Activated CD4-positive, alpha-beta T cell treated with anti-CD3 and anti-CD28 coated beads for 4 hours (primary cell): ENCODE results near the gene USP31.
"Not testable (repeated sequence)": the region's sequence is repeated elsewhere in the genome, so short reads cannot be mapped to it uniquely, and the experiment has no call there.

Experiments used
- DNase-seq, 2 donors: peaks; one replicate each; pipeline ENCODE4 v3.0.0-alpha.2; 2020

The USP31 gene

DNA sequence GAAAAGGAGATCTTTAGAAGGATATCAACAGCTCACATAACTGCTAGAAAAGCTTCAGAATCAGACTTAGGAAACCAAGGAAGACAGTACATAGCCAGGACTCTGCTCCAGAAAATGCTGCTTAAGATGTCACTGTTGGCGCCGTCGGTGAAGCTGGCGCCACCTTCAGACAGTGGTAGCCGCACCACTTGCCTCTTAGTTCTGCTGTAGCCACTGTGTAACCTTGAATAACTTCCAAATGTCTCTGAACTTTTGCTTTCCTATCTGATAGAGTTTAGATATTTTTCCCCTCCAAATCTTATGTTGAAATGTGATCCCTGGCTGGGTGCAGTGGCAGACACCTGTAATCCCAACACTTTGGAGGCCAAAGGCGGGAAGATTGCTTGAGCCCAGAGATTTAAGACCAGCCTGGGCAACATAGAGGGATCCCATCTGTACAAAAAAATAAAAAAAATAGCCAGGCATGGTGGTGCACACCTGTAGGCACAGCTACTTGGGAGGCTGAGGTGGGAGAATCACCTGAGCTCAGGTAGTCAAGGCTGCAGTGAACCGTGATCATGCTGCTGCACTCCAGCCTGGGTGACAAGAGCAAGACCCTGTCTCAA, 6.3 kb upstream of the USP31 start:
- DNase-seq = no peak

DNA sequence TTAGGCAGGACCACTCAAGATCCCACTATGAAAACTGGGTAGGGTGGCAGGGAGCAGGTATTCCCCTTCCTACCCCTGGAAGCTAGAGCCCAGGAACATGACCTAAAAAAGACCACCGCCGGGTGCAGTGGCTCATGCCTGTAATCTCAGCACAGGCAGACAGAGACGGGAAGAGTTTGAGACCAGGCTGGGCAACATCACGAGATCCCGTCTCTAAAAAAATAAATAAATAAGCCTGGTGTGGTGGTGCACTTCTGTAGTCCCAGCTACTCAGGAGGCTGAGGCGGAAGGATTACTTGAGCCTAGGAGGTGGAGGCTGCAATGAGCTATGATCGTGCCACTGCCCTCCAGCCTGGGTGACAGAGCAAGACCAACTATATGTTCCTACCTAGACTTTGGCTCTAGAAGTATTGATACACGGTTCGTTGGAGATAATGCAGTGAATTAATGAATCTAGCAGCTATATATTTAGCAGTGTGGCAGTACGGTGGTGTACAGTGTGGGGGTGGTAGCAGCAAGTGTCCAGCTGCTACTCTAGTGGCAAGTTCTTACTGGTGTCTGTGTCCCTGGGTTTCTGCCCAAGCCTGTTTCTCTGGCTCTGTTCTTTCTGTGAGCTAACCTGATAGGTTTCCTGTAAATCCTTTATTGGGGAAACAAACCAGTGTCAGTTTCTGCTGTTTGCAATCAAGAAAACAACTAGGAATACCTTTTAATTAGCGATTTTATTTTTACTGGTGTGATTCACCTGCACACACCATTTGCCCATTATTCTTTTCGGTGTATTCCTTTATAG, 3.3 kb upstream of the USP31 start:
- no peak for DNase-seq

DNA sequence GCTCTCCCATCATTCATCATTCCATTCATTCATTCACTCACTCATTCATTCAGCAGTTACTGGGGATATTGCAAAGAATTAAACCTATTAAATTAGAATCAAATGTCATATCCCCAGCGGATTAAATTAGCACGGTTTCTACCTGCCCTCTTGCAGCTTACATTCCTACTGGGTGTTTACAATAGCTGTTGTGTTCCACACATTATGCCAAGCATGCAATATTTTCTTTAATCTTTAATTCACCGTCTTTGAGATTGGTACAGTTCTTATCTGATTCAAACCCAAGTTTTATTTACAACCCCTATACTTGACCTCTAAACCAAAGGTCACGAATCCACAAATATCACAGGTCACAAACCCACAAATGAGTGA, 727 bp upstream of the USP31 start:
- DNase-seq = no peak

DNA sequence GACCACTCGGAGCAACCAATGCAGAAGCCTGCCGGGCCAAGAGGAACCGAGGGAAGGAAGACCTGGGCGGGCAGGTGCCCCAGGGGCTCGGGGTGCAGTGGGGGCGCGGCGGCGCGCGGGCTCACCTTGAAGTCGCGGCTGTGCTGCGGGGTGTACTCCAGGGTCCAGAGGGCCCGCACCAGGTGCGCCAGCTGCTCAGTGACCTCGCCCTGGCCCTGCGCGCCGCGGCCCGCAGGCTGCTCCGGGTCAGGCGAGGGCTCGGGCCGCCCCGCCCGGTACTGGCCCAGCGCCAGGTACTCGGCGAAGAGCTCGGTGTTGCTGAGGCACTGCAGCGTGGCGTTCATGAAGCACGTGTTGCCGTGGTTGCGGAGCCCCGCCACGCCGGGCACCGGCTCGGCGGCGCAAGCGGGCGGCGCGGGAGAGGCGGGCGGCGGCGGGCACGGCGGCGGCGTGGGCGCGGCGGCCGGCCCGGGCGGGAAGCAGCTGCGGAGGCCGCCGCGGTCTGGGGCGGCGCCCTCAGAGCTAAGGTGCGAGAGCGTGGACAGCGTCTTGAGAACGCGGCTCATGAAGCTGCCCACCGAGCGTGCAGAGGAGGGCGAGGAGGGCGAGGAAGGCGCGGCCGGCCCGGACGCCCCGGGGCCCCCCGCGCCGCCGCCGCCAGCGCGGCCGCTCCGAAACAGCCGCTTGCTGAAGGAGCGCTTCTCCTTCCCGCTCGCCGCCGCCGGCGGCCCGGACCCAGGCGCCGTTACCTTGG, 562 bp downstream of the USP31 start:
- peak; percentile 52 to 55 for DNase-seq

DNA sequence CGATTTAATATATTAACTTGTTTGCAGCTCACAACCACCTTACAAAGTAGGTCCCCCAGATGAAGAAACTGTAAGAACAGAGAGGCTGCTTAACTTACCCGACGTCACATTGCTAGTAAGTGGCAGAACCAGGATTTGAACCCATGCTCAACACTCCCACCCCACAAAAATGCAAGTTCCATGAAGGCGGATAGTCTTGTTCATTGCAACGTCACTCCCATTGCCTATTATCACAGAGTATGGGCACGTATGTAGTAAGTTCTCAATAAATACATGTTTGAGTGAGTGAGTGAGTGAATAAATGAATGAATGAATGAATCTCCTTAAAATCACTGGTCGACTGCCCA, 1.1 kb downstream of the USP31 start:
- no peak for DNase-seq

DNA sequence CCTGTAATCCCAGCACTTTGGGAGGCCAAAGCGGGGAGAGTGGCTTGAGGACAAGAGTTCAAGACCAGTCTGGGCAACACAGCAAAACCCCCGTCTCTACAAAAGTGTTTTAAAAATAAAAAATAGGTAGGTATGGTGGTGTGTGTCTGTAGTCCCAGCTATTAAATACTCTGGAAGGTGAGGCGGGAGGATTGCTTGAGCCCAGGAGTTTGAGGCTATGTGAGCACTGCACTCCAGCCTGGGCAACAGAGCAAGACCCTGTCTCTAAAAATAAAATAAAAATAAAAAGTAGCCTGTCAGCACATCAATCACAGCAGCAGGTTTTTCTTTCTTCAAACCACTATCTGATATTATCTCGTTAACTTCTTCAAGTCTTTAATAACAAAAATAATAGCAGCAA, 1.6 kb downstream of the USP31 start:
- DNase-seq = no peak

DNA sequence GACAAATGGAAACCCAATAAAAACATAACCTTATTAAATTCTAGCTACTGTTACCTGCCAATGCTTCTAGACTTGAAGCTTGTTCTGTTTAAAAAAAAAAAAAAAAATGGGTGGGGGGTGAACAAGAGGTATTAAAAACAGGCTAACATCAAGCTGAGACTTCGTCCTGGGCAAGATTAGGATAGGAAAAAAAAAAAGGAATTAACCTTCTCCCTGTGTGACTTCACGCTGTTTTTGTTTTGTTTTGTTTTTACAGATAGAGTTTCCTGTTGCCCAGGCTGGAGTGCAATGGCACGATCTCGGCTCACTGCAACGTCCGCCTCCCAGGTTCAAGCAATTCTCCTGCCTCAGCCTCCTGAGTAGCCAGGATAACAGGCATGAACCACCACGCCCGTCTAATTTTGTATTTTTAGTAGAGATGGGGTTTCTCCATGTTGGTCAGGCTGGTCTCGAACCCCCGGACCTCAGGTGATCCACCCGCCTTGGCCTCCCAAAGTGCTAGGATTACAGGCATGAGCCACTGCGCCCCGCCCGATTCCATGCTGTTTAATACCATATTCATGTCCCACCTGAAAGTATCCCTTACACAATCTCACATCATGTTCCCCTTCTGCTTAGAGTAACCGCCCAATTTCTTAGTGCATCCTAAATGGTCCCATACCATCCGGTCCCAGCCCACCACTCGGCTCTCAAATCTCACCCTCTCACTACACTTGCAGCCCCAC, 2.2 kb downstream of the USP31 start:
- no peak for DNase-seq

DNA sequence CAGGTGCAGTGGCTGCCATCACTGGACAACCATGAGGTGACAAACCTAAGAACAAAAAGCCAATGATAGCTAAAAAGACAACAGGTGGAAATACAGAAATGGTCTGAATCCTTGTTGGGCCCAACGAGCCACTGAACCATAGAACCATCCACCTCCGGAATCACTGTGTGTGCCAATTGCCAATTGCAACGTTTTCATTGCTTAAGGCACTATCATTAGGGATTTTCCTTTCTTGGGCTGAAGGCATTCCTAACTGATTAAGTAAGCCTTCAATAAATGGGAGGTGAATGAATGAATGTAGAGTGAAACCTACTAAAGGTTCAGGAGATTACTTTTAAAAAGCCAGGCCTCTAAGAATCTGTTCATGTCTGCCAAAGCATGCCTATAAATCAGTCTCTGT, 3.6 kb downstream of the USP31 start:
- DNase-seq = no peak

DNA sequence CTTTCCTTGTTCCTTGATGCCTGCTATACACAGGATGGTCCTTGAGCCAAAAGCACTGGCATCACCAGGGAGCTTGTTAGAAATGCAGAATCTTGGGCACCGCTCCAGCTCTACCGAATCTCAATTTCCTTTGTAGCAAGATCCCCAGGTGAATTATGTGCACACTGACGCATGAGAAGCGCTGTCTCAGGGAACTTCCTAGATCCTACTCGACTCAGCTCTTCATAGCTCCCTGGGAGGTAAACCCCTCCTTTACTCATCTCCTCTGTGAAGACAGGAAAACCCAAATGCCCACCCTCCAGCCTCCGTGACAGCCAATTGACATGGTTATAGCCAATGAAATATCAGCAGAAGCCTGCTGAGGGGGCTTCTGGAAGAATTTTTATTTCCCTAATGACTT, 4.1 kb downstream of the USP31 start:
- DNase-seq = no peak

DNA sequence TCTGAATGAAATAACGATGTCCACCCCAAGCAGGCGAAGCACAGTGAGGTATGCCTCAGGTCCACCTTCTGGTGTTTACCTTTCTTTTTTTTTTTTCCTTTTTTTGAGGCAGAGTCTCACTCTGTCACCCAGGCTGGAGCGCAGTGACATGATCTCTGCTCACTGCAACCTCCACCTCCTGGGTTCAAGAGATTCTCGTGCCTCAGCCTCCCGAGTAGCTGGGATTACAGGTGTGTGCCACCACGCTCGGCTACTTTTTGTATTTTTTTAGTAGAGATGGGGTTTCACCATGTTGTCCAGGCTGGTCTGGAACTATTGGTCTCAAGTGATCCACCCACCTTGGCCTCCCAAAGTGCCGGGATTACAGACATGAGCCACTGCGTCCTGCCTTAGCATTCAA, 4.9 kb downstream of the USP31 start:
- DNase-seq = not testable (repeated sequence)

DNA sequence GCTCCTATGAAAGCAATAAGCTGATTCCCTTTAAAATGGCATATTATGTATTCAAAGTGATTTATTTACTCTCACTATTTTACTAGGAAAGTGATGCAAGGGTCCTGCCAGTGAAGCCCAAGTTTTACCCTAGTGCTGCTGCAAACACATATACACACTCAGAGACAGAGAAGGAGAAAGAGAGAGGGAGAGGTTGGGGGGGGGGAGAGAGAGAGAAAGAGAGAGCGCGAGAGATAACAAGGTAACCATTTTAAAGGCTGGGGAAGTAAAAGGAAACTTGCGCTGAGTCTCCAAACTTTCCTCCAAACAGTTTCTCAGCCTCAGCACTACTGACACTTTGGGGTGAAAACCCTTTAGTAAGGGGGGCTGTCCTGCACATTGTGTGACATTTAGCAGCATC, 5.9 kb downstream of the USP31 start:
- no peak for DNase-seq

DNA sequence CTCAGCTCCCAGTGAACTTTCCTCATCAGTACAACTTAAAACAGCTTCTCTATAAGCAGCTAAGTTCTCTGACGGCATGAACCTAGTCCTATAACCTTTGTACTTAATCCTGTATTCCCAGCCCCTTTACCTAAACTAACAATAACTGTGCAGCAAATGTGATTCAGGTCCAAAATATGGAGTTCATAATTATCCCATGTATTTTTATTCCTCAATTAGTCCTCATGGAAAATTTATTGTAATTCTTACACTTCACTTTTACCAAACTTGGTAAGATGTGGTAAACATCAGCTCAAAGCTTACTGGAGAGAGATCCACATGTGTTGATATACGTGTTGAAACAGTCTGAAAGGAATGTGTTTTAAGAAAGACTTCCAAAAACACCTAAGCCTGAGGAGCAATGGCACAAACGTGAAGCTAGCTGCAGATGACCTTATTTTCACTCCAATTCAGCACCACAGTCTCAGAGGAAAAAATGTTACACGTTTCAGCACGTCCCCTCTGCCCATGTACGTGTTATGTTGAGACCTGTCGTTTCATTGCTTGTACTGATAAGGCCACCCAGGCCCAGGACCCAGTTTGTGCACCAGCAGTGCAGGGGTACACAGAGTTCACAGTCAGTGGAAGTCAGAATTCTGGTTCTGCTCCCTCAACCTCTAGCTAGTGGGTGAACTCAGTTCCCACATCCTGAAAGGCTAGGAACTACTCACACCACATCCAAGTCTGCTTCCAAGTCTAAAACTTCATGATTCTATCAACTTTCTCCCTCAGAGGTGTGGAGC, 7.1 kb downstream of the USP31 start:
- DNase-seq = no peak

DNA sequence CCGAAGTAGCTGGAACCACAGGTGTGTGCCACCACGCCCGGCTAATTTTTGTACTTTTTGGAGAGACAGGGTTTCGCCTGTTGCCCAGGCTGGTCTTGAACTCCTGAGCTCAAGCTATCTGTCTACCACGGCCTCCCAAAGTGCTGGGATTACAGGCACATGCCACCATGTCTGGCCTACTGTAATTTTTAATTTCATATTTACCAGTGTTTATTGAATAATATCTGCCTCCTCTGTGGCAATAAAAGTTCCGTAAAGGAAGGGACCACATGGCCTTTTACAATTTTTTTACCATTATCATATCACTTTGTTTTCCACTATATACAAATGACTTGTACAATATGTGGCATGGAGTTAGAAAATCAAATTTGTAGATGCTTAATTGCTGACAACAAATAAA, 7.8 kb downstream of the USP31 start:
- DNase-seq = no peak

DNA sequence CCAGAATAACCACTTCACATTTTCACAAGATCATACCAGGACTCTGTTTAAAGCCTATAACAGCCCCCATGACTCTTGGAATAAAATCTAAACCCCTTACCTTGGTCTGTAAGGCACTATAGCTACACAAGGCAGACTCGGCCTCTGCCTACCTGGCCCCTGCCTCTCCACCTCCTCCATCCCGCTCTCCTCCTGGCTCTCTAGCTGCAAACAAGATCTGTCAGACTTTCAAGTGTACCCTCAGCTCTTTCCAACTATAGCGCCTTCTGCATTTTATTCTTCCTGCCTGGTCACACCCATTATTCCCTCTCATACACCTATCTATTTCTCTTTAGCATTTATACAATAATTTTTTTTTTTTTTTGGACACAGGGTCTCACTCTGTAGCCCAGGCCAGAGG, 8.2 kb downstream of the USP31 start:
- no peak for DNase-seq

DNA sequence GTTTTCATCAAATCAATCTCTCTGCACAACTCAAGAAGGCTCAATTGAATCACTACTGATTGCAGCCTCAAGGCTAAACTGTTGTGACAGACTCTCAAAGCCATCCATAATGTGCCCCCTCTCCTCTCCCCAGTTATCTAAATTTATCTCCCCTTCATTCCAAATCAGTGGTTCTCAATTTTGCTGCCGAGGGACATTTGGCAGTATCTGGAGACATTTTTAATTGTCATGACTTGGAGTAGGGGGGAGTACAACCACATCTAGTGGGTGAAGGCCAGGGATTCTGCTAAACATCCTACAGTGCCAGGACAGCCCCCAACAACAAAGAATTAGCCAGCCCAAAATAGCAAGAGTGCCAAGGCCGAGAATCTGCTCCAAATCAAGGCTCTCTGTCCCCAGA, 9.1 kb downstream of the USP31 start:
- DNase-seq = no peak

DNA sequence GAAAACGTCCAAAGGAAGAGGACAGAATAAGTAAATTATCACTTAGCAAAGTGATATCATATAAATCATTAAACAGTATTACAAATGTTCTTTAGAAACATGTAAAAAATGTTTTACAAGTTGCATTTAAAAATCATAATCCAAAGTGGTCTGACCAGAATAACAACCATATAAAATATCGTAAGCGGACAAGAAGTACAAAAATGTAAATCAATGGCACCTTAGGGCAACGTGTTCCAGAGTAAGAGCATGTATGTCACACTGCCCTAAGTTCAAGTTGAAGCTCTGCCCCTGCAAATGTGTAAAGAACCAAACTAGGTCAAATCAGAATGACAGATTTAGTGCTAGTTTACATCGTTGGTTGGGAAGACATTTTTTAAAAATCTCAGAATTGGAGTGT, 11.4 kb downstream of the USP31 start:
- DNase-seq = no peak

DNA sequence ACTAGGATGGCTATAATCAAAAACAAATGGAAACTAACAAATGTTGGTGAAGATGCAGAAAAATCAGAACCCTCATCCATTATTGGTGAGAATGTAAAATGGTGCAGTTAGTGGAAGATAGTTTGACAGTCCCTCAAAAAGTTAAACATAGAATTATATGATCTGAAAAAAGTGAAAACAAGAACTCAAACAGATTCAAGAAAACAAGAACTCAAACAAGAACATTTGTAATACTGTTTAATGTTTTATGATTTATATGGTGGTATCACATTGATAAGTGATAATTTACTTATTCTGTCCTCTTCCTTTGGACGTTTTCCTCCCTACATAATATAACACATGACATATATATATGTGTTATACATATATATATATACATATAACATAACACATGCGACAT, 12.0 kb downstream of the USP31 start:
- DNase-seq = no peak

DNA sequence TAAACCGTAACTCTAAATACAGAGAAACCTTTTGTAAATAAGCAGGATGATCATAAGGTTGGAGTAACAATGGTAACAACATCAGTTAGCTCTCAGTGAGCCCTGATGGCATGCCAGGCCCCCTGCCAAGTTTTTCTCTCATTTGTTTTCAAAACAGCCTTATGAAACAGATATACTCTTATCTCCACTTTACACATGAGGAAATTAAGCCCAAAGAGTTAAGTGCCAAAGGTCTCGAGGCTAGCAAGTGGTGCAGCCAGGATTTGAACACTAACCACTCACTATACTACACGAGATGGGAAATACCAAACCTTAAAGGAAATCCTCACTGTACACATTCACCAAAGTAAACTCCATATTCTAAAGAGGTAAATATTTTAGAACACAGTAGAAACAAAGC, 15.0 kb downstream of the USP31 start:
- no peak for DNase-seq

DNA sequence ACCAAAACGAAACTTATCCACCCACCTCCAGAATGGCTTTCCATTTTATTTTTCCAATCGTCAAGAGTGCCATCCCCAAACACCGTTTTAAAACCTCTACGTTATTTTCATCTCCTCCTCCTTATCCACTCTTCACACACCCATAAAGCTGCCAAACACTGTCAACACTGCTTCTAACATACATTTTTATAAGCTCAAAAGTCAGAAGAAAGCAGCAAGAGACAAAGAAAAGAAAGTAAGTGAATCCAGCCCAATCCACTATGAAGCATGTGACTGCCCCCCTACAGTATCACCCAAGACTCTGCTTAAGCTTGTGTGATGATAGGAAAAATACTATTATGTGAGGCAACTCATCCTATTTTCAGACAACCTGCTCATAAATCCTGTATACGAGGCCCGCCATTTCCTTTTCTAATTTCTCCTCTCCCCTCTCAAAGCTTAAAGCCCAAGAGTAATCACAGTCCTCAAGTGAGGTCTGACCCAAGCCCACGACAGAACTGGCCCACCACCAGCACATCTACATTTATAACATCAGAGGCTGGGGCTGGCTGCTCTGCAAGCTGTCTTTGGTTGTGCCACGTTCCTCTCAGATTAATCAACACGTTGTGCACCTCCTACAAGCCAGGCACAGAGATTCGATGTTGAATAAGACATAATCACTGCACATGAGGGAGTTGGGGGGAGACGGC, 16.3 kb downstream of the USP31 start:
- DNase-seq = no peak

DNA sequence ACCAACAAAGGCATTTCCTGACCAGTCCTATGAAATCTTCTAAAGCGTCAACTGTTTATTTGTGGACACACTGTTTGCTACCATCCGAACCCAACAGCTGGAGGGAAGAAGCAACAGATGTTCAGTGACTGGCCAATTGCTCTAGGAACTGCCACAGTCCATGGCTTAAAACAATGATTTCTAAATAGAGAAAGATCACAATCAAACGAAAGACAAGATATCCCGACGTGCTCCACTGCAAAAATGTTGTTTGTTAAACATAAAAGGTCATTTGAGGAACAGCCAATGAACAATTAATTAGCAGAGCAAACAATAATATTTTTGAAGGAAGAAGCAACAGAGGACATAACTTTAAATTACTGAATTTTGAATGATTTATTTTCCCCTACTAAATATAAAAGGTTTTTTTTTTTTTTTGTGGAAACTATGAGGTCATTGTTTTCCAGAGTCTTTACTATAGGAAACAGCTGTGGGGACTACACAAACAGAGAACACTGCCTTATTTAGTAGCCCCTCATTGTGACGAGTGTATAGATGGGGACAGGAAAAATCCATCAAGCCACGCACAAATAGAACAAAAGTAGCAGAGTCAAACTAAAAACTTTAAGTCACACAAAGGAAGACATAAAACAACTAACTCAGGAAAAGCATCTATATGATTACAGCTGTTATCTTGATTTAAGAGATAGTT, 17.2 kb downstream of the USP31 start:
- DNase-seq = no peak

DNA sequence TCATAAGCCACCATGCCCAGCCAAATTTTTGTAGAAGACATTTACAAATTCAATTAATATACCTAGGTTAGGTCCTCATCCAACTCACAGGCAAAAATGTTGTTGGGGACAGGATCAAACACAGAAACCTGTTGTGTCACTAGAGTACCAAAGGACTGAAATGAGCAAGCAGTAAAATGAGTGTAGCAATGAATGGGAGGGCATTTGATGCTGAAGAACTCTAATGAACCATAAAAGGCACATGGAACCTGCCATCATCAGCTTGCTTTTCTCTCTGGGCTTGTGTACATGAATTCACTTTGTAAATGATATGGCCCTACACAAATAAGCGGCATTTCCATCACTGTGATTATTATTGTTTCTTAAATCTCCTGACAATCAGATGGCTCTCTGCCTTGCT, 17.8 kb downstream of the USP31 start:
- no peak for DNase-seq

DNA sequence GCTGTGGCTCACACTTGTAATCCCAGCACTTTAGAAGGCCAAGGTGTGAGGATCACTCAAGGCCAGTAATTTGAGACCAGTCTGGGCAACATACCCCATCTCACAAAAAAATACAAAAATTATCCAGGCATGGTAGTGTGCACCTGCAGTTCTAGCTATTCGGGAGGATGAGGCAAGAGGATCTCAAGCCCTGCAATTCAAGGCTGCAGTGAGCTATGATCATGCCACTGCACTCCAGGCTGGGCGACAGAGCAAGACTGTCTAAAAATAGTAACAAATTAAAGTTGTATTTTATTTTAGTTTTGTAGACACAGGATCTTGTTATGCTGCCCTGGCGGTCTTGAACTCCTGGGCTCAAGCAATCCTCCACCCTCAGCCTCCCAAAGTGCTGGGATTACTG, 18.2 kb downstream of the USP31 start:
- DNase-seq = no peak
